GM12878 (cell line): ENCODE data around the gene MAPK8IP1.

Experiments used
- CBX3 ChIP-seq: fragments of 200-600 bp; sonication (generic); IDR thresholded peaks from 2 replicates; pipeline ENCODE4 v1.6.1; 2016; ENCODE audit warnings: low read depth, borderline replicate concordance
- EGR1 ChIP-seq, 2 experiments: IDR thresholded peaks; 1 replicate in 1 of 2; 2 replicates in 1 of 2; pipeline ENCODE4 v1.6.1; 2011 to 2012; ENCODE audit warnings: low read depth in 2 of 2, low read length in 2 of 2, borderline replicate concordance in 1 of 2, mild to moderate bottlenecking in 1 of 2, moderate library complexity in 1 of 2
- POLR2AphosphoS5 ChIP-seq: IDR thresholded peaks from 2 replicates; pipeline ENCODE4 v1.6.1; 2011; ENCODE audit warnings: mild to moderate bottlenecking, low read length, inconsistent platforms

GRCh38 chr11:45924927-45925326 is 39.5 kb downstream of the MAPK8IP1 start:
- TF ChIP-seq CBX3, result no peak
- TF ChIP-seq EGR1 (IDR thresholded peaks at IDR 0.05; ENCODE audit: borderline replicate concordance in 1 of 2, low read depth in 2 of 2, low read length in 2 of 2), result no peak
- no peak for TF ChIP-seq POLR2AphosphoS5
